ENCODE results near the gene SMTNL2.

SMTNL2 gene

GRCh38 chr17:4541328-4542002 lies 42.9 kb upstream of the SMTNL2 start:
- peak overlapping the region; percentile 87 for H3K27ac Mint-ChIP-seq
- DNase-seq (no peak), ATAC-seq (replicated peaks) (no peak)
- H3K4me1 Mint-ChIP-seq, result peaks cover 0 to 8% of the 10 kb centered on the region in 2 donors
- peaks cover 36 to 48% of the 10 kb centered on the region in 2 donors for H3K36me3 Mint-ChIP-seq
- no peak overlapping the region for H3K4me3 Mint-ChIP-seq
- H3K27me3 Mint-ChIP-seq, result no peaks in the 10 kb centered on the region
- no peaks in the 10 kb centered on the region for H3K9me3 Mint-ChIP-seq

- Mint-ChIP-seq H3K27ac (no peak overlapping the region), H3K4me3 (no peak overlapping the region), H3K27me3 (no peaks in the 10 kb centered on the region), H3K9me3 (no peaks in the 10 kb centered on the region), H3K4me1 (peaks cover 0 to 8% of the 10 kb centered on the region in 2 donors), H3K36me3 (peaks cover 38 to 49% of the 10 kb centered on the region in 2 donors)
- DNase-seq (no peak), ATAC-seq (replicated peaks) (no peak)
Observed at GRCh38 chr17:4542003-4542725, 42.2 kb upstream of the SMTNL2 start.

- H3K27ac Mint-ChIP-seq, result no peak overlapping the region
- H3K36me3 Mint-ChIP-seq, result peaks cover 34 to 49% of the 10 kb centered on the region in 2 donors
- ATAC-seq (replicated peaks) (no peak), DNase-seq (no peak)
- no peak overlapping the region for H3K4me3 Mint-ChIP-seq
- no peaks in the 10 kb centered on the region for H3K27me3 Mint-ChIP-seq
- peaks cover 0 to 8% of the 10 kb centered on the region in 2 donors for H3K4me1 Mint-ChIP-seq
- no peaks in the 10 kb centered on the region for H3K9me3 Mint-ChIP-seq
Observed at GRCh38 chr17:4542726-4543191, 41.6 kb upstream of the SMTNL2 start.

- peaks cover 35 to 51% of the 10 kb centered on the region in 2 donors for H3K36me3 Mint-ChIP-seq
- H3K27ac Mint-ChIP-seq, result no peak overlapping the region
- no peaks in the 10 kb centered on the region for H3K9me3 Mint-ChIP-seq
- peaks cover 0 to 8% of the 10 kb centered on the region in 2 donors for H3K4me1 Mint-ChIP-seq
- no peaks in the 10 kb centered on the region for H3K27me3 Mint-ChIP-seq
- no peak for ATAC-seq (replicated peaks)
- DNase-seq, result no peak
- no peak overlapping the region for H3K4me3 Mint-ChIP-seq
Observed at GRCh38 chr17:4543557-4544026, 40.7 kb upstream of the SMTNL2 start.

GRCh38 chr17:4544135-4544950 lies 40.0 kb upstream of the SMTNL2 start:
- Mint-ChIP-seq H3K4me1 (peaks cover 0 to 8% of the 10 kb centered on the region in 2 donors), H3K9me3 (no peaks in the 10 kb centered on the region), H3K4me3 (no peak overlapping the region), H3K27ac (no peak overlapping the region), H3K36me3 (peaks cover 38 to 54% of the 10 kb centered on the region in 2 donors), H3K27me3 (no peaks in the 10 kb centered on the region)
- ATAC-seq (replicated peaks) (no peak), DNase-seq (no peak)

GRCh38 chr17:4544951-4545216 lies 39.4 kb upstream of the SMTNL2 start:
- Mint-ChIP-seq H3K9me3 (no peaks in the 10 kb centered on the region), H3K27ac (peak overlapping the region; percentile 20), H3K27me3 (no peaks in the 10 kb centered on the region), H3K4me1 (peaks cover 0 to 6% of the 10 kb centered on the region in 2 donors), H3K4me3 (no peak overlapping the region), H3K36me3 (peaks cover 35 to 53% of the 10 kb centered on the region in 2 donors)
- DNase-seq (no peak), ATAC-seq (replicated peaks) (no peak)

- Mint-ChIP-seq H3K27me3 (no peaks in the 10 kb centered on the region), H3K9me3 (no peaks in the 10 kb centered on the region), H3K4me3 (no peak overlapping the region), H3K4me1 (peaks cover 0 to 6% of the 10 kb centered on the region in 2 donors), H3K27ac (peak overlapping the region; percentile 20), H3K36me3 (peaks cover 38 to 56% of the 10 kb centered on the region in 2 donors)
- ATAC-seq (replicated peaks), result no peak
- no peak for DNase-seq
Observed at GRCh38 chr17:4545217-4545951, 38.9 kb upstream of the SMTNL2 start.

GRCh38 chr17:4547118-4547906 lies 37.0 kb upstream of the SMTNL2 start:
- Mint-ChIP-seq H3K27ac (peak overlapping the region; percentile 14), H3K36me3 (peaks cover 37 to 48% of the 10 kb centered on the region in 2 donors), H3K4me1 (peaks cover 0 to 3% of the 10 kb centered on the region in 2 donors), H3K4me3 (no peak overlapping the region), H3K9me3 (no peaks in the 10 kb centered on the region), H3K27me3 (no peaks in the 10 kb centered on the region)
- ATAC-seq (replicated peaks), result no peak
- DNase-seq, result no peak

- peaks cover 0 to 3% of the 10 kb centered on the region in 2 donors for H3K4me1 Mint-ChIP-seq
- H3K27me3 Mint-ChIP-seq, result no peaks in the 10 kb centered on the region
- no peak overlapping the region for H3K27ac Mint-ChIP-seq
- ATAC-seq (replicated peaks), result no peak
- peaks cover 36 to 41% of the 10 kb centered on the region in 2 donors for H3K36me3 Mint-ChIP-seq
- no peak for DNase-seq
- H3K9me3 Mint-ChIP-seq, result no peaks in the 10 kb centered on the region
- H3K4me3 Mint-ChIP-seq, result no peak overlapping the region
Observed at GRCh38 chr17:4548061-4548461, 36.3 kb upstream of the SMTNL2 start.

- Mint-ChIP-seq H3K27me3 (no peaks in the 10 kb centered on the region), H3K4me3 (no peak overlapping the region), H3K27ac (no peak overlapping the region), H3K36me3 (peaks cover 33 to 41% of the 10 kb centered on the region in 2 donors), H3K4me1 (peaks cover 5 to 6% of the 10 kb centered on the region in 2 donors), H3K9me3 (no peaks in the 10 kb centered on the region)
- no peak for ATAC-seq (replicated peaks)
- DNase-seq, result no peak
Observed at GRCh38 chr17:4548721-4549531, 35.4 kb upstream of the SMTNL2 start.

GRCh38 chr17:4549781-4550533 lies 34.4 kb upstream of the SMTNL2 start:
- Mint-ChIP-seq H3K36me3 (peaks cover 32 to 45% of the 10 kb centered on the region in 2 donors), H3K27me3 (no peaks in the 10 kb centered on the region), H3K9me3 (no peaks in the 10 kb centered on the region), H3K4me1 (peaks cover 14 to 16% of the 10 kb centered on the region in 2 donors), H3K27ac (no peak overlapping the region), H3K4me3 (no peak overlapping the region)
- DNase-seq (no peak), ATAC-seq (replicated peaks) (no peak)

- ATAC-seq (replicated peaks) (no peak), DNase-seq (no peak)
- Mint-ChIP-seq H3K4me1 (peaks cover 16 to 19% of the 10 kb centered on the region in 2 donors), H3K27me3 (no peaks in the 10 kb centered on the region), H3K9me3 (no peaks in the 10 kb centered on the region), H3K27ac (no peak overlapping the region), H3K36me3 (peaks cover 32 to 44% of the 10 kb centered on the region in 2 donors), H3K4me3 (no peak overlapping the region)
Observed at GRCh38 chr17:4550534-4551039, 33.7 kb upstream of the SMTNL2 start.
